ENCODE measurements around the gene SULT4A1.

SULT4A1 gene

GRCh38 chr22:43861529-43861928 is 784 bp downstream of the SULT4A1 start:
- in situ Hi-C loops (cut with MboI; ENCODE audit: low sequenced_read_pairs): no loop called here

- in situ Hi-C loops (cut with MboI; ENCODE audit: low sequenced_read_pairs): no loop called here
Observed at GRCh38 chr22:43860831-43861230, 1.5 kb downstream of the SULT4A1 start.

- in situ Hi-C loops (cut with MboI; ENCODE audit: low sequenced_read_pairs): no loop called here
Observed at GRCh38 chr22:43860126-43860525, 2.2 kb downstream of the SULT4A1 start.

GRCh38 chr22:43859621-43860020 is 2.7 kb downstream of the SULT4A1 start:
- in situ Hi-C loops (cut with MboI; ENCODE audit: low sequenced_read_pairs): no loop called here

- in situ Hi-C loops (cut with MboI; ENCODE audit: low sequenced_read_pairs): no loop called here
Observed at GRCh38 chr22:43859176-43859575, 3.1 kb downstream of the SULT4A1 start.

GRCh38 chr22:43858156-43858895 is 4.0 kb downstream of the SULT4A1 start:
- in situ Hi-C loops (cut with MboI; ENCODE audit: low sequenced_read_pairs): no loop called here

GRCh38 chr22:43857367-43857766 is 4.9 kb downstream of the SULT4A1 start:
- in situ Hi-C loops (cut with MboI; ENCODE audit: low sequenced_read_pairs): no loop called here

GRCh38 chr22:43855431-43855830 is 6.9 kb downstream of the SULT4A1 start:
- in situ Hi-C loops (cut with MboI; ENCODE audit: low sequenced_read_pairs): no loop called here

- in situ Hi-C loops (cut with MboI; ENCODE audit: low sequenced_read_pairs): no loop called here
Observed at GRCh38 chr22:43854786-43855271, 7.5 kb downstream of the SULT4A1 start.

GRCh38 chr22:43854121-43854785 is 8.1 kb downstream of the SULT4A1 start:
- in situ Hi-C loops (cut with MboI; ENCODE audit: low sequenced_read_pairs): no loop called here

- in situ Hi-C loops (cut with MboI; ENCODE audit: low sequenced_read_pairs): no loop called here
Observed at GRCh38 chr22:43853328-43853931, 8.9 kb downstream of the SULT4A1 start.

- in situ Hi-C loops (cut with MboI; ENCODE audit: low sequenced_read_pairs): no loop called here
Observed at GRCh38 chr22:43852573-43853327, 9.6 kb downstream of the SULT4A1 start.

GRCh38 chr22:43851979-43852307 is 10.4 kb downstream of the SULT4A1 start:
- in situ Hi-C loops (cut with MboI; ENCODE audit: low sequenced_read_pairs): no loop called here

- in situ Hi-C loops (cut with MboI; ENCODE audit: low sequenced_read_pairs): no loop called here
Observed at GRCh38 chr22:43851058-43851978, 11.0 kb downstream of the SULT4A1 start.

- in situ Hi-C loops (cut with MboI; ENCODE audit: low sequenced_read_pairs): no loop called here
Observed at GRCh38 chr22:43850529-43850928, 11.8 kb downstream of the SULT4A1 start.

GRCh38 chr22:43849731-43850130 is 12.6 kb downstream of the SULT4A1 start:
- in situ Hi-C loops (cut with MboI; ENCODE audit: low sequenced_read_pairs): no loop called here

GRCh38 chr22:43848366-43849171 is 13.7 kb downstream of the SULT4A1 start:
- in situ Hi-C loops (cut with MboI; ENCODE audit: low sequenced_read_pairs): no loop called here

GRCh38 chr22:43847376-43848289 is 14.7 kb downstream of the SULT4A1 start:
- in situ Hi-C loops (cut with MboI; ENCODE audit: low sequenced_read_pairs): no loop called here
